Natural killer cell (primary cell): ENCODE results near the gene GLA. TPM values are rescaled to one million over a fixed set of nuclear protein-coding genes. Genes with fewer than 3 reads are reported as not detected.

Experiments used
- ATAC-seq, 3 donors: fragments of 150-1000 bp in 2 of 3; fragments of 200-7000 bp in 1 of 3; cut with Tn5 transposase; 1 replicate in 1 of 3; 2 replicates in 2 of 3; pipeline ENCODE4 v1.10.0; 2021; ENCODE audit warnings: mild to moderate bottlenecking in 2 of 3, moderate library complexity in 2 of 3
- DNase-seq, 2 donors: peaks; one replicate each; pipeline versions ENCODE4 v3.0.0 to v3.0.0-alpha.2; 2013 to 2021; ENCODE audit warnings: mixed read lengths in 1 of 2
- H3K27ac ChIP-seq: one replicate; pipeline ENCODE4 v1.5.1; 2013; ENCODE audit warnings: mild to moderate bottlenecking, low read length
- H3K27me3 ChIP-seq: one replicate; pipeline ENCODE4 v1.6.1; 2013; ENCODE audit warnings: low read length; ENCODE audit not compliant: control insufficient read depth, insufficient read depth
- H3K36me3 ChIP-seq: one replicate; pipeline ENCODE4 v1.6.1; 2013; ENCODE audit warnings: low read length; ENCODE audit not compliant: control insufficient read depth, insufficient read depth
- H3K4me1 ChIP-seq: one replicate; pipeline ENCODE4 v1.6.1; 2013; ENCODE audit warnings: low read length; ENCODE audit not compliant: control insufficient read depth, insufficient read depth
- H3K4me3 ChIP-seq: one replicate; pipeline ENCODE4 v1.5.1; 2013; ENCODE audit warnings: low read length
- H3K9me3 ChIP-seq: one replicate; pipeline ENCODE4 v1.6.1; 2013; ENCODE audit warnings: low read length; ENCODE audit not compliant: control insufficient read depth, insufficient read depth
- H3K27ac Mint-ChIP-seq, 2 donors: one replicate each; pipeline ENCODE4 v1.8.0; 2022; ENCODE audit warnings: mild to moderate bottlenecking in 2 of 2, mixed read lengths in 2 of 2, moderate library complexity in 1 of 2
- H3K27me3 Mint-ChIP-seq, 2 donors: one replicate each; pipeline ENCODE4 v1.8.0; 2022; ENCODE audit warnings: low read depth in 2 of 2, mixed read lengths in 2 of 2
- H3K36me3 Mint-ChIP-seq: one replicate; pipeline ENCODE4 v1.8.0; 2022; ENCODE audit warnings: mixed read lengths
- H3K4me1 Mint-ChIP-seq, 2 donors: one replicate each; pipeline ENCODE4 v1.8.0; 2022; ENCODE audit warnings: mixed read lengths in 2 of 2
- H3K4me3 Mint-ChIP-seq: one replicate; pipeline ENCODE4 v1.8.0; 2022; ENCODE audit warnings: mild to moderate bottlenecking, moderate library complexity, mixed read lengths
- H3K9me3 Mint-ChIP-seq, 2 donors: one replicate each; pipeline ENCODE4 v1.8.0; 2022; ENCODE audit warnings: mixed read lengths in 2 of 2
- CTCF ChIP-seq: fragments of 200-600 bp; IDR thresholded peaks from one replicate; pipeline ENCODE4 v1.8.0; 2022; ENCODE audit warnings: antibody characterized with exemption
- WGBS: methylation state at CpG from one replicate; pipeline ENCODE4 v1.1.7; 2013; ENCODE audit warnings: missing lambda C conversion rate; ENCODE audit not compliant: insufficient coverage; 5-methylcytosine and 5-hydroxymethylcytosine counted together
- intact Hi-C: fragments of 100-400 bp; cut with micrococcal nuclease; formaldehyde crosslinking; loops from one replicate; pipeline ENCODE4 v1.14.2; 2022
- total RNA-seq, 4 donors: library from RNA; stranded (reverse); fragments of 120-200 nt in 1 of 4; gene quantifications; one replicate each; pipeline versions ENCODE4 v1.2.3 to v1.2.4, GENCODE V29; 2013 to 2022

The GLA gene
- total RNA-seq, 3 donors from 2014 or later (not counting 1 experiment from before 2014, with no cell fraction given) = 34.9 to 71.9 (median 47.9) TPM

GRCh38 chrX:101450085-101450484 lies 42.4 kb upstream of the GLA start:
- H3K9me3 Mint-ChIP-seq = peaks cover 0 to 4% of the 10 kb centered on the region in 2 donors
- H3K4me1 Mint-ChIP-seq = no peaks in the 10 kb centered on the region
- WGBS = 86% methylated on average over 2 of the region's 2 CpGs
- TF ChIP-seq CTCF = no peak
- H3K4me3 Mint-ChIP-seq = no peak overlapping the region
- no peak overlapping the region for H3K4me3 ChIP-seq
- H3K9me3 ChIP-seq = no peaks in the 10 kb centered on the region
- intact Hi-C loops = no loop called here
- ATAC-seq (no peak), DNase-seq (no peak)
- peaks cover 10% of the 10 kb centered on the region for H3K36me3 Mint-ChIP-seq
- H3K27ac ChIP-seq = no peak overlapping the region
- H3K4me1 ChIP-seq = no peaks in the 10 kb centered on the region
- H3K27me3 Mint-ChIP-seq = no peaks in the 10 kb centered on the region
- H3K27ac Mint-ChIP-seq = no peak overlapping the region
- H3K27me3 ChIP-seq = no peaks in the 10 kb centered on the region
- H3K36me3 ChIP-seq = no peaks in the 10 kb centered on the region

GRCh38 chrX:101449279-101449678 lies 41.6 kb upstream of the GLA start:
- TF ChIP-seq CTCF = no peak
- H3K4me1 ChIP-seq = no peaks in the 10 kb centered on the region
- no peaks in the 10 kb centered on the region for H3K9me3 ChIP-seq
- Mint-ChIP-seq H3K9me3 (peaks cover 0 to 4% of the 10 kb centered on the region in 2 donors), H3K4me3 (no peak overlapping the region), H3K27ac (no peak overlapping the region), H3K36me3 (peaks cover 10% of the 10 kb centered on the region), H3K27me3 (no peaks in the 10 kb centered on the region), H3K4me1 (no peaks in the 10 kb centered on the region)
- no peaks in the 10 kb centered on the region for H3K27me3 ChIP-seq
- ATAC-seq = no peak
- intact Hi-C loops = no loop called here
- H3K27ac ChIP-seq = no peak overlapping the region
- no peak for DNase-seq
- H3K36me3 ChIP-seq = no peaks in the 10 kb centered on the region
- no peak overlapping the region for H3K4me3 ChIP-seq
- no CpG with 5 or more reads among the region's 1 CpG for WGBS

DNA sequence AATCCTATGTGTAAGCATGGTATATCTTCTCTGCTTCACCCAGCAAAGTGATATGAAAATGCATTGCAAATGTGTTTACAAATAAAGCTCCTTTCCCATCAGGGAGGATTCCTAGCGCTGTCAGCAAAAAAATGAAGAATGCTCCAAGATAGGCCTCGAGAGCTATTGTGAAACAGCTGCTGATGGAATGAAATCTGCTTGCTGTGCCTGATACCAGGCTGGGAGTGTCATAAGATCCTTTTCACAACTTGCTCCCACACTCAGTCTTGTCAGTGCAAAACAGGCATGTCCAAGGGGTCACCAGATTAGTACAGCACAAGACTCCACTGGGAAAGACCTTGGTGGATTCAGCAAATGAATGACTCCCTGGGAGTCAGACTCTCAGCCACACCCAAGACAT lies 34.4 kb upstream of the GLA start:
- H3K36me3 Mint-ChIP-seq = no peaks in the 10 kb centered on the region

More for the DNA sequence above, 34.4 kb upstream of the GLA start:
- Mint-ChIP-seq H3K4me3 (no peak overlapping the region), H3K9me3 (no peaks in the 10 kb centered on the region), H3K27me3 (no peaks in the 10 kb centered on the region), H3K4me1 (peaks cover 6 to 7% of the 10 kb centered on the region in 2 donors), H3K27ac (no peak overlapping the region)
- 93% methylated on average over 2 of the region's 2 CpGs for WGBS
- no peaks in the 10 kb centered on the region for H3K27me3 ChIP-seq
- H3K9me3 ChIP-seq = no peaks in the 10 kb centered on the region
- TF ChIP-seq CTCF = no peak
- no peak overlapping the region for H3K4me3 ChIP-seq
- no peaks in the 10 kb centered on the region for H3K4me1 ChIP-seq
- H3K27ac ChIP-seq = no peak overlapping the region
- peaks cover 4% of the 10 kb centered on the region for H3K36me3 ChIP-seq
- DNase-seq = no peak
- intact Hi-C loops = no loop called here
- no peak for ATAC-seq
